ENCODE measurements around the gene EDEM3. TPM values are rescaled to one million over a fixed set of nuclear protein-coding genes. Genes with fewer than 3 reads are reported as not detected.

EDEM3 gene
- total and polyA plus RNA-seq, 11 donors: 7.2 to 28.6 (median 17.6) TPM

DNA sequence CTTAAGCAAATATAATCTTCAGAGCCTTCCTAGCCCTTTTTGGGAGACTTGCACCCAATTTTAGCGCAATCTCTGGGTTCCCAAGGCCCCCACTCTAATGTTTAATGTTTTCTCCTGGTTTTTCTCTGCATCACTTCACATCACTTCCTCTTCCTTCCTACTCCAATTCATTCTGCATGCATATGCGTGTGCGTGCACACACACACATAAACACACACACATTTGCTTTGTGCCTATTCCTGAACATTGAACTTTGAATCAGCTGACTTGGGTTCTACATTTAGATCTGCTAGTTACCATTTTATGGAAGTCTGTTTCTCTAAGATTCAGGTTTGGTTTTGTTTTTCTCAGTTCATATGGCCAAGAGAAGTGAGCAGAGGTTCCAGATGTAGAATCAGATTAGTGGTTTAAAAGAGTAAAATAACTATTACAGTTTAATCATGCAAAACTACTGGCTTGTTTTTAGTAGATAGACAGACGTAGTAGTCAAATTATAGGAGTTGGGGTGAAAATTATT lies 7.4 kb upstream of the EDEM3 start:
- WGBS, 4 donors: 82 to 87% (median 84%) methylated on average over 4 of the region's 4 CpGs
- intact Hi-C loops (cut with DNase I): no loop called here

DNA sequence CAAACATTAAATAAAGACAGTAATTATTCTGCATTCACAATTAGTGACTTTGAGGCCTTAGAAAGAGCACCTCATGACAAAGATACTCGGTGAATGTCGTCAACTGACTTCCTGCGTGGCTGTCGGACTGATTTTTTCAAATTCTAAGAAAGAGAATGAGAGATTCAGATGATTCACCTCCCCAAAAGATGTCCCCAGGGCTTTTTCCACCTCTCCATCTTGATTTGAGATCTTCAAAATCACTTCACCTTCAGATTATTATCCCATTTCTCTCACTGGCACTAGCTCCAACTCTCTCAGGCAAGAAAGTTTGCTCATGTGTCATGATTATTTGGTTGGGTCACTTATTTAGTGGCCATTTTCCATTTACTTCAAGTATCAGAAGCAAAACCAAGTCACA lies 5.0 kb upstream of the EDEM3 start:
- H3K36me3 ChIP-seq: no peaks in the 10 kb centered on the region
- ATAC-seq (no peak), DNase-seq (no peak)
- H3K4me3 ChIP-seq: no peak overlapping the region
- no peaks in the 10 kb centered on the region for H3K9me3 ChIP-seq
- TF ChIP-seq, protein P1, sequence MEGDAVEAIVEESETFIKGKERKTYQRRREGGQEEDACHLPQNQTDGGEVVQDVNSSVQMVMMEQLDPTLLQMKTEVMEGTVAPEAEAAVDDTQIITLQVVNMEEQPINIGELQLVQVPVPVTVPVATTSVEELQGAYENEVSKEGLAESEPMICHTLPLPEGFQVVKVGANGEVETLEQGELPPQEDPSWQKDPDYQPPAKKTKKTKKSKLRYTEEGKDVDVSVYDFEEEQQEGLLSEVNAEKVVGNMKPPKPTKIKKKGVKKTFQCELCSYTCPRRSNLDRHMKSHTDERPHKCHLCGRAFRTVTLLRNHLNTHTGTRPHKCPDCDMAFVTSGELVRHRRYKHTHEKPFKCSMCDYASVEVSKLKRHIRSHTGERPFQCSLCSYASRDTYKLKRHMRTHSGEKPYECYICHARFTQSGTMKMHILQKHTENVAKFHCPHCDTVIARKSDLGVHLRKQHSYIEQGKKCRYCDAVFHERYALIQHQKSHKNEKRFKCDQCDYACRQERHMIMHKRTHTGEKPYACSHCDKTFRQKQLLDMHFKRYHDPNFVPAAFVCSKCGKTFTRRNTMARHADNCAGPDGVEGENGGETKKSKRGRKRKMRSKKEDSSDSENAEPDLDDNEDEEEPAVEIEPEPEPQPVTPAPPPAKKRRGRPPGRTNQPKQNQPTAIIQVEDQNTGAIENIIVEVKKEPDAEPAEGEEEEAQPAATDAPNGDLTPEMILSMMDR (IDR thresholded peaks at IDR 0.05): no peak
- TF ChIP-seq POLR2A (IDR thresholded peaks at IDR 0.05): no peak
- 90 to 96% (median 91%) methylated on average over 4 of the region's 4 CpGs for WGBS, 4 donors
- H3K27ac ChIP-seq: no peak overlapping the region
- H3K4me1 ChIP-seq: peaks cover 0 to 8% (median 6%) of the 10 kb centered on the region in 12 donors
- H3K27me3 ChIP-seq: no peaks in the 10 kb centered on the region
- intact Hi-C loops (cut with DNase I): loop anchor here in 1 of 10 donors (5.0 kb wide), 1 partner anchor 223 kb away; no protein-coding TSS in a partner anchor

More for the DNA sequence above, 7.4 kb upstream of the EDEM3 start:
- Histone ChIP-seq H3K4me1 (no peaks in the 10 kb centered on the region), H3K4me3 (no peak overlapping the region), H3K27me3 (no peaks in the 10 kb centered on the region), H3K9me3 (no peaks in the 10 kb centered on the region), H3K27ac (no peak overlapping the region), H3K36me3 (no peaks in the 10 kb centered on the region)
- TF ChIP-seq, protein P1 (IDR thresholded peaks at IDR 0.05): no peak
- no peak for ATAC-seq
- no peak for DNase-seq

DNA sequence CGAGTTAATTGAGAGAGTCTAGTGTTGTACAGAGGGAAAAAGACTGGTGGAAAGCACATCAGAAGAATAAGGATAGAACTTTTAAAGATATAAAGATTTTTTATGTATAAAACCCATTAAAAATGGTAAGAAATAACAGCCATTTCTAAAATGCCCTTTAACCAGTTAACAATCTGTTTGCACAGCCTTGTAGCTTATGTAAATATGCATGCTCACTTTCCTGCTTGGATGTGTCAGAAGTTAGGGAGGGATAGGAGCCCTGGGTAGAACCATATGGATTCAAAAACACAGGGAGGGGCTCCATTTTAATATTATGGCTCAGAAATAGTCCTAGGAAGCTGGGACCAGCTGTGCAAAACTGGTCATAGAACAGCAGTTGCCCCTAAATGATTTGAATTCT lies 4.5 kb upstream of the EDEM3 start:
- Histone ChIP-seq H3K27me3 (no peaks in the 10 kb centered on the region), H3K9me3 (no peaks in the 10 kb centered on the region), H3K4me3 (no peak overlapping the region), H3K4me1 (peaks cover 0 to 8% (median 6%) of the 10 kb centered on the region in 12 donors), H3K27ac (no peak overlapping the region), H3K36me3 (no peaks in the 10 kb centered on the region)
- DNase-seq: no peak
- no peak for ATAC-seq
- TF ChIP-seq, protein P1 (IDR thresholded peaks at IDR 0.05): no peak
- TF ChIP-seq POLR2A (IDR thresholded peaks at IDR 0.05): no peak
- WGBS, 4 donors: 64 to 77% (median 67%) methylated on average over 1 of the region's 1 CpG
- intact Hi-C loops (cut with DNase I): loop anchor here in 1 of 10 donors (5.0 kb wide), 1 partner anchor 223 kb away; no protein-coding TSS in a partner anchor

DNA sequence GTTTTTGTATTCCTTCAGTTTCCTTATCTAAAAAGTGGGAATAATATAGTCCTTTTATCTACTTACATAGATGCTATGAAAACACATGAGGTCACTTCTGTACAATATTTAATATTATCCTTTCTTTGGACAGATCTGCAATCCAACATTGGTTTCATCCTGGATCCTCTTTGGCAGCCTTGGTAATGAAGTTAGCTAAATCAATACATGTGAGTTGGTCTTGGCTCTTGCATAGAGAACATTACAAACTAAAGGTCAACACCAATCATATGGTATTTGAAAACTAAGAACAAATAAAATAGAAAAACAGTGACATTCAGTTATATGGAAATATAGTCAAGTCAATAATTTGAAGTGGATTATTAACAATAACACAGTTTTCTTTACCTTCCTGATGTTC lies 3.2 kb upstream of the EDEM3 start:
- Histone ChIP-seq H3K36me3 (no peaks in the 10 kb centered on the region), H3K27ac (no peak overlapping the region), H3K4me1 (peaks cover 0 to 17% (median 14%) of the 10 kb centered on the region in 12 donors), H3K4me3 (no peak overlapping the region), H3K9me3 (no peaks in the 10 kb centered on the region), H3K27me3 (no peaks in the 10 kb centered on the region)
- TF ChIP-seq, protein P1 (IDR thresholded peaks at IDR 0.05): no peak
- DNase-seq (no peak), ATAC-seq (no peak)
- intact Hi-C loops (cut with DNase I): loop anchor here in 1 of 10 donors (5.0 kb wide), 1 partner anchor 224 kb away; no protein-coding TSS in a partner anchor

Data from heart left ventricle (tissue), 16 donors.